NCI-H526 (cell line): Measurements from ENCODE around the gene CNTN3.

ENCODE experiments used
- DNase-seq, 2 experiments: peaks; one replicate each; lab custom pipeline; 2025; lab: John Stamatoyannopoulos, UW

The CNTN3 gene

GRCh38 chr3:74614107-74614967 is at the start of gene CNTN3:
Gene CNTN3 (minus strand): TSS chr3:74614659. CDS start chr3:74521112, 93,547 bp downstream.
- no peak for DNase-seq

- DNase-seq, result no peak
Measured at GRCh38 chr3:74663178-74663577, 48.7 kb upstream of the CNTN3 start.

DNA sequence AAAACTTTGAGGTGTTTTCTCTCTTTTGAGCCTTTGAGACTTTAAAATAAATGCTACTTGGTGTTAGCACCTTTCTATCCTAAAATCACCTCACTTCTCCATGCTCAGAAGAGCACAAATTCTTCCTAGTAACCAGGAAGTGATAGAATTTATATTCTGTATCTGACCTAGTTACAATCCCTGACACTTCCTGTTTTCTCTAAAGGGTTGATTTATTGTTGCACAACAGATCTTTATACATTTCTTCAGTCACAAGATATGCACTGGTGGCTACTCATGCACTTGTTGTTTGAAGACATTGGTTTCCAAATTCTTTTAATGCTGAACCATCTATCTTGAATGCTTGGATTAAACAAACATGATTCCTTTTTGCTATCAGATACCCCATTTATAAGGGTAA is 47.2 kb upstream of the CNTN3 start:
- DNase-seq, result no peak

GRCh38 chr3:74651885-74652284 is 37.4 kb upstream of the CNTN3 start:
- DNase-seq, result no peak

DNA sequence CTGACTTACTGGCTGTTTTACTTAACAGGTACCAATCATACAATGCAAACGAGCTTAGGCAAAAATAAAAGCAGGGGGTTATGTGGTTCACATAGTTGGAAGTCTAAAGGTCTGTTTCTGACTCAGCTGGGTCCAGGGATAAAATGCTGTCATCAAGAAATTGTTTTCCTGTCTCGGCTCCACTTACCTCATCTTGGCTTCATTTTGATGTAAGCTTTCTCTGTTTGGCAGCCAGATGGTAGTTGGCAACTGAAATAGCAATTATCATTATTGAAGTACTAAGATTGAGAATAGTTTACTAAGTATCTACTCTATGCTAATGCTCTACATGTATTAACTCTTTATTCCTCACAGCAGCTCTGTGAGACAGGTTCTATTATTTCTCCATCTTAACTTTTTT is 36.8 kb upstream of the CNTN3 start:
- DNase-seq, result no peak

GRCh38 chr3:74648107-74648506 is 33.6 kb upstream of the CNTN3 start:
- DNase-seq, result no peak

DNA sequence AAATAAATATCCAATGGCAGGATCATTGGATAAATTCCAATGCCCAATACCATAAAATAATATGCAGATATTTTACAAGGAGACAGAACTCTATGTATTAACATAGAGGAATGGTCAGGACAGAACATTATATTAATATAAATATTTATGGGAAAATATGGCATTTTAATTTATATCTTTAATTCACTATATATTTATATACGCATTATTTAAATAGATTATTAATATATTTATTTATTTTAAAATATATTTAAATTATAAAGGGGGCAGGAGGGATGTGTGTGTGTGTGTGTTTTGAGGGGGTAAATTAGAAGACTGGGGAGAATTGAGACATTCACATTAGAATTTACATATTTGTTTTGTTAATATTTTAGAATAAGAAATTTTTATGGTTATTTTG is 31.6 kb upstream of the CNTN3 start:
- no peak for DNase-seq

GRCh38 chr3:74643636-74644035 is 29.2 kb upstream of the CNTN3 start:
- DNase-seq, result no peak

- no peak for DNase-seq
Measured at GRCh38 chr3:74642876-74643275, 28.4 kb upstream of the CNTN3 start.

DNA sequence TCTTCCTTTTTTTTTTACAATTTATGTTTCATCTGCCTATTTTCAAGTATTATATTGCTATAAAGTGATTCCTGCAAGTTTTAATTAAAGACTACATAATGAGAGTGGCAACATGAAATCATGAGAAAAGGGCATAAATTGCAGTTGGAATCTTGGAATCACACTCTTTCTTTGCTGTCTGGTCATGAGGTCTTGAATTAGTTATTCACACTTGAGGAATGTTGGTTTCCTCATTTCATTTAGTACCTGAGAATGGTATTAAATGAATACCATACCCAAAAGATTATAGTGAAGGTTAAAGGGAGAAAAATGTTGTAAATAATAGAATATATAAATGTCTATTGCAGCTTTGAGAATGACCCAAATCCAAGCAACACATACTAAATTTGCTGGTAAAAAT is 25.8 kb upstream of the CNTN3 start:
- no peak for DNase-seq

GRCh38 chr3:74639681-74640080 is 25.2 kb upstream of the CNTN3 start:
- no peak for DNase-seq

DNA sequence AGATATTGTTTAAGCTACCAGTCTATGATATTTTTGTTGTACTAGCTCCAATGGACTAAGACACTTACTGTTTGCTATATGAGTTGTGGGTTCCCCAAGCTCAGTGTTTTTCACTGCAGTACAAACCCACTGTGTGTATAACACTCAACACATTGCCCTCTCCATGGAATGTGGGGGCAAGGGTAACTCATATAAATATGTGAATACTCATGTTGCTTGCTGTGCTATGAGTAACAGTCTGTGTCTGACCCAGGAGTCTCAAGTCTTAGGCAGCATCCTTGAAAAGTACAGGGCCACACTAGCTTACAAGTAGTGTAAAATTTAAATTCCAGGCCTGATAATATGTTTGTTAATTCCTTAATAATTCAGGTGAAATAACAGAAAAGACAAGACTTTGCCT is 22.5 kb upstream of the CNTN3 start:
- DNase-seq, result no peak

- no peak for DNase-seq
Measured at GRCh38 chr3:74633021-74633420, 18.6 kb upstream of the CNTN3 start.

DNA sequence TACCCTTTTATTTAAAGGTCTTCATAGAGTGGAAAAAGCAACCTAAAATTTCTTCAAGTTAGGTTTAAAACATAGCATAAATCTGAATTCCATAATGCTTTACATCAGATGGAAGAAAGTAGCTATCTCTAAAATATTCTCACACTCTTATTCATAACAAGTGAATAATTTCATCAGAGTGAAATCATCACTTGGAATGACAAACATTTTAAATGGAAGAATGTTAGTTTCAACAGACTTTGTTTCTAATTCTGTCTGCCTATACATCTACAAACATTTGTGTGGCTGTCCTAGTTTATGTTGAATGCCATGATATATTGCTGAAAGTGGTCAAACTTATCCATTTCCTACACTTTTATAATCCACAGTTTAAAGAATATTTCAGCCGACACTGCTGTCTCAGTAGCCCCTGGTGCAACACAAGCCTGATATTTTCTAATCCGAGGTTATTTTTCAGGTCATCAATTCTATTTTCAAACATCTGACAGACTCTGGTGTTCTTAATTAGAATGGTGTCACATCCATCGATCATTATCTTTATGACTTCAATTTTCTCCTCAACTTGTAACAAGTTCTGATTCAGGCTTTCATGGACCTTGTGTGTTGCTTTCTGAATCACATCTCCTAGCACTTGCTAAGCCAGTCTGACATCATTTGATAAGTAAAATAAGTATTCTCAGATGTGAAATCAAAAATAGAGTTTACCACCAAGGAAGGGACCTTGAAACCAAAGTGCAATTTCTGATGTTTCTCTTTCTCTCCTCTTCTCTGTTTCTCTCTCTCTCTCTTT is 17.1 kb upstream of the CNTN3 start:
- no peak for DNase-seq

DNA sequence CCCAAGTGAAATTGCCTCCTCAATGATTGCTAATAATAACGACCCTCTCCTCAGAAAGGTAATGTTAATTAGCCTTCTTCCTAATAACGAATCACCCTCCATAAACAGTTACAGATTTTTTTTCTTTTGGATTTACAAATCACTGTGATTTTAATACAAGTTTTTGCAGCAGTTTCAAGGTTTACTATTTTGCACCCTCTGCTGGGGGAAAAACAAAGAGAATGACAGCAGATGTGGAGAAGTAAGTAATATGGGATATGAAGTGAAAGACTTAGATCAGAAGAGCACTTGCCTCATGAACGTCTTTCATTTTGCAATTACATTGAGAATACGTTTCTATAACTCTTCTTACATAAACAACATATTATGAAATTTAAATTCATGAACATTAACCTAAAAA is 16.1 kb upstream of the CNTN3 start:
- DNase-seq, result no peak

GRCh38 chr3:74626011-74626410 is 11.6 kb upstream of the CNTN3 start:
- DNase-seq, result no peak

GRCh38 chr3:74624301-74624700 is 9.8 kb upstream of the CNTN3 start:
- no peak for DNase-seq

DNA sequence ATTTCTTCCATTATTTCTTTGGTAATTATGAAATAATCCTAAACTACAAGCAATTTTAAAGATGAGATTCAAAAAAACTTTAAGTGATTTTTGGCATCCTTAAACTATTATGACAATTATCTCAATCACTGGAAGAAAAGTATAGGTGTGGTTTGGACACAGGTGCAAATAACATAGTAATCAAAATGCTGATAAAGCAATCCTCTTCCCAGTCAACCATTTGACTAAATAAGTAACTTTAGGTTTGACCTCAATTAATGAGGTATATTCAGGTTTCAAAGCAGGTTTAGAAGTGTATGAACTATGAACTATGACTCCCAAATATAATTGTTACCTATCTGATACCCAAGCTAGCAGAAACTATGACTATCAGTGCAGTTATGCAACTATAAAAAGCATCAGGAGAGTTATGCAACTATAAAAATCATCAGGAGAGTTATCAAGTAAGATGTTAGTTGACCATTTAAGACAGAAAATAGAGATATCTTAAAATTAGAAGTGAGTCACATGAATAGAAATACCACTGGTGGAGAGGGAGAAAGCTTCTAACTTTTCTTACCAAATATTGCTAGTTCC is 8.9 kb upstream of the CNTN3 start:
- DNase-seq, result no peak

DNA sequence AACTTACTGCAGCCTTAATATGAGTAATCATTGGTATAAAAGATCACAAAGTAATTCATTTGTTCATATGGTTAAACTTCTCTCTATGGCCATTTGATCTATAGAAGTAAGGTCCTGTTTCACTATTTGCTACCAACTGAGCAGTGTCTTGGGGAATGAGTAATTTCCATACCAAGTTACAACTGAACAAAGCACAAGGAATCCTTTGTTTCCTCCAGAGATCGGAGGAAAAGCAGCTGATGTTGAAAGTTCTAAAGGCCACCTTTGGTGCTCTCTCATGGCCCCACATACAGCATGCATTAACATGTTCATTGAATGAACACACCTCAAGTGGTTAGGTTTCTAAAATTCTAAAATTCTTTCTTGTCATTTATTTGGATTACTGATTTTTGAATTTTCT is 7.1 kb upstream of the CNTN3 start:
- no peak for DNase-seq

DNA sequence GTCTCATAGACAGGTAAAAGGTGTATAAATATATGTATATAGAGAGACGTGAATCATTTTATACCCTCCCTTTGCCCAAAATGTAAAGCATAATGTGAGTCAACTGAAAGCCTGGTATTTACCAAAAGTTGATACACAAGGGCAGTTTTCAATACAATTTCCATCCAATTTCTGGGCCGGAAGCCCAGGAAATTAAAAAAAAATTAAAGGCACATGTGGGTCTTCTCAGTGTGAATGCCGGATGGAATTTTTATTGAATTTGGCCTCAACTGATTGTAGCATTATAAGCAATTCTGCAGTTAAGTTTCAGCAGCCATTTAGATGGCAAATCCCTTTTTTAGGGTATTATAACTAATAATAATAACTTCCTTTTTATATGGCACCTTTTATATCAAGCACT is 3.3 kb upstream of the CNTN3 start:
- DNase-seq, result no peak

GRCh38 chr3:74613521-74614106 is 845 bp downstream of the CNTN3 start:
- DNase-seq, result no peak

GRCh38 chr3:74613060-74613459 is 1.4 kb downstream of the CNTN3 start:
- DNase-seq, result no peak

DNA sequence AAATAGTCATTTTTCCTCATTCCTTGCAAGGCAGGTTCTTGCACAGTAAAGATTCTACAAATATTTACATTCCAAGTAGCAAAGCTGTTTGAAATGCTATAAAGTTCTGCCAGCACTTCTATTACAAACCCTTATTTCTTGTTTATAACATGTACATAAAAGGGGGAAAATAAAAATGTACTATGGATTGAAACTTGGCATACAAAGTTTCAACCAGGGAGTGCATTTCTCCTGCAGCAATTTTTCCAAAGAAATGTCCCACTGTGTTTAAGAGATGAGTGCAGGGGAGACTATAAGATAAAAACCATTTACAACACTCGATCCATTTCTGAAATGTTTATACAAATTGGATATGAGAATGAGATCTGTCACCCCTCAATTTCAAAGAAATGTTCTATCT is 3.3 kb downstream of the CNTN3 start:
- no peak for DNase-seq
